MM.1S (cell line): Measurements from ENCODE around the gene ARVCF.

ENCODE experiments used
- DNase-seq: peaks from one replicate; pipeline ENCODE4 v3.0.0-alpha.2; 2015
- H2AFZ ChIP-seq: fragments of 300-600 bp; sonication (generic); 2 replicates; pipeline ENCODE4 v1.6.0; 2016; ENCODE audit warnings: antibody characterized with exemption, low read length
- H3F3A ChIP-seq: fragments of 300-600 bp; sonication (generic); 2 replicates; pipeline ENCODE4 v1.6.1; 2016; ENCODE audit warnings: mild to moderate bottlenecking, antibody characterized with exemption, low read length, moderate library complexity, mixed read lengths; ENCODE audit not compliant: insufficient read depth
- H3K27ac ChIP-seq: fragments of 300-600 bp; sonication (generic); 2 replicates; pipeline ENCODE4 v1.5.1; 2016; ENCODE audit warnings: mild to moderate bottlenecking, low read length
- H3K27me3 ChIP-seq: fragments of 300-600 bp; sonication (generic); replicated peaks from 2 replicates; pipeline ENCODE4 v1.6.0; 2016; ENCODE audit warnings: low read length; ENCODE audit not compliant: insufficient read depth
- H3K36me3 ChIP-seq: fragments of 300-600 bp; sonication (generic); replicated peaks from 2 replicates; pipeline ENCODE4 v1.6.1; 2016; ENCODE audit warnings: mild to moderate bottlenecking, low read length, mixed read lengths; ENCODE audit not compliant: insufficient read depth
- H3K4me1 ChIP-seq: fragments of 300-600 bp; sonication (generic); 2 replicates; pipeline ENCODE4 v1.6.1; 2016; ENCODE audit warnings: low read length, mixed read lengths
- H3K4me2 ChIP-seq: fragments of 300-600 bp; sonication (generic); 2 replicates; pipeline ENCODE4 v1.6.0; 2016; ENCODE audit warnings: low read depth, low read length
- H3K4me3 ChIP-seq: fragments of 300-600 bp; sonication (generic); 2 replicates; pipeline ENCODE4 v1.5.1; 2016; ENCODE audit warnings: low read length, mixed read lengths
- H3K79me2 ChIP-seq: fragments of 300-600 bp; sonication (generic); 2 replicates; pipeline ENCODE4 v1.6.1; 2016; ENCODE audit warnings: mixed run types, low read length, mixed read lengths
- H3K9ac ChIP-seq: fragments of 300-600 bp; sonication (generic); 2 replicates; pipeline ENCODE4 v1.6.1; 2016; ENCODE audit warnings: low read length, mixed read lengths
- H3K9me2 ChIP-seq: fragments of 300-600 bp; sonication (generic); replicated peaks from 2 replicates; pipeline ENCODE4 v1.6.1; 2016; ENCODE audit warnings: mild to moderate bottlenecking, low read length, mixed read lengths; ENCODE audit not compliant: insufficient read depth
- H3K9me3 ChIP-seq: fragments of 300-600 bp; sonication (generic); replicated peaks from 2 replicates; pipeline ENCODE4 v1.6.1; 2016; ENCODE audit warnings: mild to moderate bottlenecking, low read length, mixed read lengths; ENCODE audit not compliant: insufficient read depth
- H4K20me1 ChIP-seq: fragments of 300-600 bp; sonication (generic); 2 replicates; pipeline ENCODE4 v1.6.1; 2016; ENCODE audit warnings: mild to moderate bottlenecking, low read length, moderate library complexity, mixed read lengths; ENCODE audit not compliant: insufficient read depth
- EZH2 ChIP-seq: fragments of 300-600 bp; sonication (generic); optimal IDR thresholded peaks from 2 replicates; pipeline ENCODE3; 2017; ENCODE audit warnings: low read depth, mild to moderate bottlenecking, antibody characterized with exemption, low read length, mixed read lengths
- EZH2phosphoT487 ChIP-seq: fragments of 300-600 bp; sonication (generic); IDR thresholded peaks from 2 replicates; pipeline ENCODE4 v1.6.1; 2018; ENCODE audit warnings: antibody characterized with exemption, low read length
- TF ChIP-seq, protein P1 (sequence below): fragments of 300-600 bp; sonication (generic); IDR thresholded peaks from 2 replicates; pipeline ENCODE4 v1.5.1; 2016; ENCODE audit warnings: antibody characterized with exemption, low read length, mixed read lengths

Gene ARVCF

DNA sequence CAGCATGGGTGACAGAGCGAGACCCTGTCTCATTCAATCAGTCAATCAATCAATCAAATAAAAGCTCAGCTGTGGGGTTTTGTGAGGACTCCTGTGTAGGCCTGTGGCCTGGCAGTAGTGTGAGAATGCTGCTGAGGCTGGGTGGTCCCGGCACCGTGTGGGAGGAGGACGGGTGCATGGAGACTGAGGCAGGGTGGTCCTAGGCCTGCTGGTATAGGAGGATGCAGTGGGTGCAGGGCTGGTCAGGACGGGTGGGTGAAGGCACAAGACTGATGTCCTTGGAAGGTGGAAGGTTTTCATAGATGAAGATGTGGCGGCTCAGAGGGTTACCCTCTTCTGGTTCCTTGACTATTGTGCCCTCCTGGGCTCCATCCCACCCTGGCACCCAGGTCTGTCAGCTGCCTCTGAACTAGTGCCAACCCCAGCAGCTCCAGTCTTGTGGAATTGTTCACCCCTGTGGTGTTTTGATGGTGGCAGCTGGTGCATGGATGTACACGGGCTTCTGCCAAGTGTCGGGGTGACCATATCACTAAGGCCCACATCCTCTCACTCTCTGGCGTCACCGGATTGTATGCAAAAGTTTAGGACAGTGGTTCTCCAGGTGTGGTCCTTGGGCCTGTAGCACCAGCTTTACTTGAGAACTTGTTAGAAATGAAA lies 28.0 kb upstream of the ARVCF start:
- no peak for DNase-seq
- no peaks in the 10 kb centered on the region for H3K36me3 ChIP-seq
- no peak overlapping the region for H3K9ac ChIP-seq
- no peak overlapping the region for H3K27ac ChIP-seq
- no peaks in the 10 kb centered on the region for H3K27me3 ChIP-seq
- H2AFZ ChIP-seq: no peak overlapping the region
- no peaks in the 10 kb centered on the region for H3K9me2 ChIP-seq
- H3K4me2 ChIP-seq: no peak overlapping the region
- H3K4me3 ChIP-seq: no peak overlapping the region
- TF ChIP-seq EZH2 (no peak), EZH2phosphoT487 (no peak)
- TF ChIP-seq, protein P1, sequence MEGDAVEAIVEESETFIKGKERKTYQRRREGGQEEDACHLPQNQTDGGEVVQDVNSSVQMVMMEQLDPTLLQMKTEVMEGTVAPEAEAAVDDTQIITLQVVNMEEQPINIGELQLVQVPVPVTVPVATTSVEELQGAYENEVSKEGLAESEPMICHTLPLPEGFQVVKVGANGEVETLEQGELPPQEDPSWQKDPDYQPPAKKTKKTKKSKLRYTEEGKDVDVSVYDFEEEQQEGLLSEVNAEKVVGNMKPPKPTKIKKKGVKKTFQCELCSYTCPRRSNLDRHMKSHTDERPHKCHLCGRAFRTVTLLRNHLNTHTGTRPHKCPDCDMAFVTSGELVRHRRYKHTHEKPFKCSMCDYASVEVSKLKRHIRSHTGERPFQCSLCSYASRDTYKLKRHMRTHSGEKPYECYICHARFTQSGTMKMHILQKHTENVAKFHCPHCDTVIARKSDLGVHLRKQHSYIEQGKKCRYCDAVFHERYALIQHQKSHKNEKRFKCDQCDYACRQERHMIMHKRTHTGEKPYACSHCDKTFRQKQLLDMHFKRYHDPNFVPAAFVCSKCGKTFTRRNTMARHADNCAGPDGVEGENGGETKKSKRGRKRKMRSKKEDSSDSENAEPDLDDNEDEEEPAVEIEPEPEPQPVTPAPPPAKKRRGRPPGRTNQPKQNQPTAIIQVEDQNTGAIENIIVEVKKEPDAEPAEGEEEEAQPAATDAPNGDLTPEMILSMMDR: no peak
- H3F3A ChIP-seq: no peaks in the 10 kb centered on the region
- no peaks in the 10 kb centered on the region for H4K20me1 ChIP-seq
- no peaks in the 10 kb centered on the region for H3K9me3 ChIP-seq
- H3K4me1 ChIP-seq: no peaks in the 10 kb centered on the region
- H3K79me2 ChIP-seq: no peaks in the 10 kb centered on the region

DNA sequence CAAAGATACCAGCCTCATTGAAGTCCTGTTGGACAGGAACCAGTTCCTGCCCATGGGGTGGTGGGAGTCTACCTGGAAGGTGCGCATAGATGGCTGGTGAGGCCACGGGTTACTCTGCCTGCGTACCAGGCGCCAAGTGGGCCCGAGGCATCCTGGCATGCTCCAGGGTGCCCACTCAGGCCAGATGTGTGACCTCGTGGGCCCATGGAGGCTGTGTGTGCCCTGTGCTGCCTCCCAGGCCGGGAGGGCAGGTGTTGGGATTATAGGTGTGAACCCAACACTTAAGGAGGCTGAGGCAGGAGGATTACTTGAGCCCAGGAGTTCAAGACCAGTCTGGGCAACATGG lies 27.3 kb upstream of the ARVCF start:
- no peak overlapping the region for H2AFZ ChIP-seq

DNA sequence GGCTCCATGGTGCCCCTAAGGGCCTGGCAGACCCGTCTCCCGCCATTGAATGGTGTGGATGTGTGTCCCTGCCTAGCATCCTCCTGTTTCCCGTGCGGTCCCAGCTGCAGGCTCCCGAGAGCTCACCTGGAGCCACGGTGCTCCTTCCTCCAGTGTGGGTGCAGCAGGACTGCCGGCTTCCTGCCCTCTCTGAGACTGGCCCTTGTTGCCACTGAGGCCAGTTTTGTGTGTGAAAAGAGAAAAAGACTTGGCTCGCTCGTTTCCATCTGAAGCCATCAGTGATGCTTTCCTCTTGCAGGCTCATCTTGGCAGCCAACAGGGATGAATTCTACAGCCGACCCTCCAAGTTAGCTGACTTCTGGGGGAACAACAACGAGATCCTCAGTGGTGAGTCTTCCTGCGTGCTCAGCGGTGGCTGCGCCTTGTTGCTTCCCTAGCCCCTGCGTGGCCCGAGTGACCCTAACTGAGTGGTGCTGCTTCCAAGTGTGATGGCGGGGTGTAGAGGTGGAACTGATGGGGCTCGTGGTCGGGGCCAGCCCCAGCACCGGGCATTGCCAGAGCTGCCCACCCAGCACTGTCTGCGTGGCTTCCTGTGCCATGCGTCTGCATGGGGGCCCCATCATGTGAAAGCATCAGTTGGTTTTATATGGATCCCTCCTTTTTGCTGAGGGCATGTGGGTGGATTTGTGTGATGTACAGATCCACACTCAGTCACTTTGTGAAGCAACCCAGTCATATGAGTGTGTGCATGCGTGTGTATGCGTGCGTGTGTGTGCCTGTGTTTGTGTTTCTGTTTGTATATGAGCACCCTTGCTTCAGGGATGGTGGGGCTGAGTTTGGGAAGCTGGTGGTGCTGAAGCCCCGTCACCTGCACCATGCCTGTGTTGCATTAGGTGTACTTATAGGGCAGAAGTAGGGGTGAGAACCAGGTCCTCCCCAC lies 26.7 kb upstream of the ARVCF start:
- H3K9me2 ChIP-seq: no peaks in the 10 kb centered on the region
- no peaks in the 10 kb centered on the region for H3K27me3 ChIP-seq
- H3F3A ChIP-seq: no peaks in the 10 kb centered on the region
- no peaks in the 10 kb centered on the region for H3K36me3 ChIP-seq
- no peak for TF ChIP-seq EZH2
- TF ChIP-seq, protein P1: no peak
- no peak for TF ChIP-seq EZH2phosphoT487
- no peak overlapping the region for H2AFZ ChIP-seq
- no peaks in the 10 kb centered on the region for H3K79me2 ChIP-seq
- no peak for DNase-seq
- H3K4me3 ChIP-seq: no peak overlapping the region
- no peaks in the 10 kb centered on the region for H3K9me3 ChIP-seq
- no peaks in the 10 kb centered on the region for H4K20me1 ChIP-seq
- H3K9ac ChIP-seq: no peak overlapping the region
- no peak overlapping the region for H3K27ac ChIP-seq
- H3K4me1 ChIP-seq: no peaks in the 10 kb centered on the region
- no peak overlapping the region for H3K4me2 ChIP-seq

More for the DNA sequence above, 27.3 kb upstream of the ARVCF start:
- Histone ChIP-seq H3K27ac (no peak overlapping the region), H3K4me3 (no peak overlapping the region), H3K36me3 (no peaks in the 10 kb centered on the region), H3K79me2 (no peaks in the 10 kb centered on the region), H3K9me2 (no peaks in the 10 kb centered on the region), H3K9ac (no peak overlapping the region), H3K4me2 (no peak overlapping the region), H3F3A (no peaks in the 10 kb centered on the region), H4K20me1 (no peaks in the 10 kb centered on the region), H3K9me3 (no peaks in the 10 kb centered on the region), H3K27me3 (no peaks in the 10 kb centered on the region), H3K4me1 (no peaks in the 10 kb centered on the region)
- no peak for DNase-seq
- TF ChIP-seq EZH2: no peak
- TF ChIP-seq EZH2phosphoT487: no peak
- TF ChIP-seq, protein P1: no peak
